ENCODE measurements around the gene ZACN.
"Not testable (repeated sequence)": the region's sequence is repeated elsewhere in the genome, so short reads cannot be mapped to it uniquely, and the experiment has no call there.

Gene ZACN
- 0 to 0.46 (median 0.33) reads per million in 4 donors for total RNA-seq

- no peak for DNase-seq
Observed at GRCh38 chr17:76078860-76079534, at the start of gene ZACN. Gene ZACN (plus strand): TSS chr17:76079182. CDS start chr17:76079265, 83 bp downstream.

- no peak for DNase-seq
Observed at GRCh38 chr17:76032073-76032779, 46.8 kb upstream of the ZACN start.

- DNase-seq, result no peak
Observed at GRCh38 chr17:76032780-76033108, 46.2 kb upstream of the ZACN start.

GRCh38 chr17:76033139-76033538, 45.8 kb upstream of the ZACN start:
- no peak for DNase-seq

- no peak for DNase-seq
Observed at GRCh38 chr17:76034428-76035350, 44.3 kb upstream of the ZACN start.

- no peak for DNase-seq
Observed at GRCh38 chr17:76036497-76037261, 42.3 kb upstream of the ZACN start.

GRCh38 chr17:76038050-76038449, 40.9 kb upstream of the ZACN start:
- no peak for DNase-seq

- no peak for DNase-seq
Observed at GRCh38 chr17:76039121-76039520, 39.9 kb upstream of the ZACN start.

GRCh38 chr17:76040376-76040775, 38.6 kb upstream of the ZACN start:
- DNase-seq, result no peak

GRCh38 chr17:76042868-76043267, 36.1 kb upstream of the ZACN start:
- DNase-seq, result not testable (repeated sequence)

GRCh38 chr17:76044475-76045007, 34.4 kb upstream of the ZACN start:
- not testable (repeated sequence) for DNase-seq

- no peak for DNase-seq
Observed at GRCh38 chr17:76046064-76046463, 32.9 kb upstream of the ZACN start.

- no peak for DNase-seq
Observed at GRCh38 chr17:76048025-76048605, 30.9 kb upstream of the ZACN start.

GRCh38 chr17:76048711-76049110, 30.3 kb upstream of the ZACN start:
- no peak for DNase-seq

- DNase-seq, result no peak
Observed at GRCh38 chr17:76049239-76049638, 29.7 kb upstream of the ZACN start.

GRCh38 chr17:76049836-76050537, 29.0 kb upstream of the ZACN start:
- DNase-seq, result no peak

GRCh38 chr17:76050538-76051467, 28.2 kb upstream of the ZACN start:
- DNase-seq, result no peak

GRCh38 chr17:76051561-76051960, 27.4 kb upstream of the ZACN start:
- no peak for DNase-seq

GRCh38 chr17:76053246-76054111, 25.5 kb upstream of the ZACN start:
- no peak for DNase-seq
